GM12878 (cell line): Measurements from ENCODE around the gene TNNT1.

Source experiments
- EED ChIP-seq: sonication (generic); IDR thresholded peaks from 2 replicates; pipeline ENCODE4 v1.6.1; 2016; ENCODE audit warnings: antibody characterized with exemption, low read depth
- RFX5 ChIP-seq: IDR thresholded peaks from 2 replicates; pipeline ENCODE4 v1.6.1; 2011; ENCODE audit warnings: low read depth, low read length, improper control_type of control experiment
- SRF ChIP-seq, 2 experiments: IDR thresholded peaks; 2 replicates each; pipeline ENCODE4 v1.6.1; 2011; ENCODE audit warnings: low read depth in 2 of 2, low read length in 2 of 2, mild to moderate bottlenecking in 1 of 2, moderate library complexity in 1 of 2
- TCF12 ChIP-seq: IDR thresholded peaks from 2 replicates; pipeline ENCODE4 v1.6.1; 2011; ENCODE audit warnings: low read depth, mild to moderate bottlenecking, low read length
- TF ChIP-seq, protein P1 (sequence below), 3 experiments: IDR thresholded peaks in 2 of 3; conservative IDR thresholded peaks in 1 of 3; 2 replicates each; pipeline ENCODE4 v1.5.1; 2011; ENCODE audit warnings: low read depth in 3 of 3, low read length in 3 of 3, mild to moderate bottlenecking in 3 of 3, control low read depth in 2 of 3, moderate library complexity in 2 of 3, inconsistent platforms in 1 of 3, mixed read lengths in 1 of 3; ENCODE audit not compliant: control insufficient read depth in 2 of 3, insufficient read depth in 1 of 3; ENCODE audit errors: extremely low read depth in 1 of 3

- TF ChIP-seq, protein P1, sequence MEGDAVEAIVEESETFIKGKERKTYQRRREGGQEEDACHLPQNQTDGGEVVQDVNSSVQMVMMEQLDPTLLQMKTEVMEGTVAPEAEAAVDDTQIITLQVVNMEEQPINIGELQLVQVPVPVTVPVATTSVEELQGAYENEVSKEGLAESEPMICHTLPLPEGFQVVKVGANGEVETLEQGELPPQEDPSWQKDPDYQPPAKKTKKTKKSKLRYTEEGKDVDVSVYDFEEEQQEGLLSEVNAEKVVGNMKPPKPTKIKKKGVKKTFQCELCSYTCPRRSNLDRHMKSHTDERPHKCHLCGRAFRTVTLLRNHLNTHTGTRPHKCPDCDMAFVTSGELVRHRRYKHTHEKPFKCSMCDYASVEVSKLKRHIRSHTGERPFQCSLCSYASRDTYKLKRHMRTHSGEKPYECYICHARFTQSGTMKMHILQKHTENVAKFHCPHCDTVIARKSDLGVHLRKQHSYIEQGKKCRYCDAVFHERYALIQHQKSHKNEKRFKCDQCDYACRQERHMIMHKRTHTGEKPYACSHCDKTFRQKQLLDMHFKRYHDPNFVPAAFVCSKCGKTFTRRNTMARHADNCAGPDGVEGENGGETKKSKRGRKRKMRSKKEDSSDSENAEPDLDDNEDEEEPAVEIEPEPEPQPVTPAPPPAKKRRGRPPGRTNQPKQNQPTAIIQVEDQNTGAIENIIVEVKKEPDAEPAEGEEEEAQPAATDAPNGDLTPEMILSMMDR (IDR thresholded peaks at IDR 0.05 in 2 of 3, conservative IDR thresholded peaks at IDR 0.05 in 1 of 3; ENCODE audit: control insufficient read depth in 2 of 3, extremely low read depth in 1 of 3, insufficient read depth in 1 of 3, low read depth in 3 of 3, low read length in 3 of 3), result no peak
- no peak for TF ChIP-seq TCF12
- no peak for TF ChIP-seq RFX5
- TF ChIP-seq SRF (IDR thresholded peaks at IDR 0.05; ENCODE audit: low read depth in 2 of 2, low read length in 2 of 2), result no peak
- no peak for TF ChIP-seq EED
Measured at GRCh38 chr19:55147545-55148251, 1.3 kb downstream of the TNNT1 start.
